Motor neuron (in vitro differentiated cells): ENCODE results near the gene USP30. TPM values are rescaled to one million over a fixed set of nuclear protein-coding genes. Genes with fewer than 3 reads are reported as not detected.

Experiments
- ATAC-seq, 8 experiments: fragments of 200-7000 bp; cut with Tn5 transposase; replicated peaks in 6 of 8; 2 replicates each; pipeline ENCODE4 v1.8.0; 2021; ENCODE audit warnings: mild to moderate bottlenecking in 8 of 8, moderate library complexity in 8 of 8
- H3K27ac ChIP-seq, 2 donors: fragments of 250-450 bp; sonication (Bioruptor Pico); 2 replicates each; pipeline ENCODE4 v1.9.0; 2021; ENCODE audit warnings: antibody characterized with exemption in 2 of 2, mild to moderate bottlenecking in 2 of 2, moderate library complexity in 1 of 2
- H3K4me1 ChIP-seq, 2 donors: fragments of 250-450 bp; sonication (Bioruptor Pico); replicated peaks in 1 of 2; 2 replicates each; pipeline ENCODE4 v1.6.1; 2021; ENCODE audit warnings: antibody characterized with exemption in 2 of 2, mild to moderate bottlenecking in 2 of 2, moderate library complexity in 1 of 2
- H3K4me3 ChIP-seq, 5 donors: fragments of 250-450 bp; sonication (Bioruptor Pico); 2 replicates each; pipeline ENCODE4 v1.9.0; 2021; ENCODE audit warnings: antibody characterized with exemption in 5 of 5, mild to moderate bottlenecking in 5 of 5, moderate library complexity in 4 of 5
- WGBS, 10 experiments: fragments of 450-650 bp; shearing (Covaris generic); methylation state at CpG; one replicate each; pipeline ENCODE4 v1.0.0; 2022; 5-methylcytosine and 5-hydroxymethylcytosine counted together
- in situ Hi-C, 9 experiments: fragments of 400-800 bp; cut with MboI; loops; one replicate each; pipeline ENCODE4 v1.15.0; 2021; ENCODE audit warnings: low sequenced_read_pairs in 9 of 9, low pct_unique_long_range_greater_than_20kb in 2 of 9; ENCODE audit not compliant: unreplicated experiment in 9 of 9
- total RNA-seq, 8 experiments: library from RNA; unstranded; fragments of 300-600 nt; gene quantifications; 2 replicates each; pipeline versions ENCODE4 v1.2.3 to v1.2.4, GENCODE V29; 2022

Gene USP30
- total RNA-seq, 8 experiments from 2014 or later, result 3.9 to 23.9 (median 13.9) TPM

- no peak overlapping the region for H3K27ac ChIP-seq
- in situ Hi-C loops, result no loop called here
- 88 to 100% (median 100%) methylated on average over 1 of the region's 1 CpG; no CpG with 5 or more reads in 5 of the 10 experiments for WGBS, 10 experiments
- no peak for ATAC-seq
- H3K4me3 ChIP-seq, result no peak overlapping the region
- H3K4me1 ChIP-seq, result peaks cover 5 to 9% of the 10 kb centered on the region in 2 donors
These were observed 5.0 kb downstream of the USP30 start for GRCh38 chr12:109057376-109057775.

- no peak for ATAC-seq
- H3K27ac ChIP-seq, result no peak overlapping the region
- no peak overlapping the region for H3K4me3 ChIP-seq
- in situ Hi-C loops, result no loop called here
- H3K4me1 ChIP-seq, result peaks cover under 1 to 4% of the 10 kb centered on the region in 2 donors
- WGBS, 10 experiments, result 71 to 100% (median 91%) methylated on average over 2 to 6 of the region's 6 CpGs
These were observed 6.4 kb downstream of the USP30 start for GRCh38 chr12:109058773-109059172.

GRCh38 chr12:109064143-109064542 is 11.8 kb downstream of the USP30 start:
- H3K4me3 ChIP-seq, result no peak overlapping the region
- H3K27ac ChIP-seq, result no peak overlapping the region
- in situ Hi-C loops, result no loop called here
- H3K4me1 ChIP-seq, result no peaks in the 10 kb centered on the region
- WGBS, 10 experiments, result 82 to 100% (median 89%) methylated on average over 1 to 2 of the region's 3 CpGs; no CpG with 5 or more reads in 4 of the 10 experiments
- ATAC-seq, result no peak

- ATAC-seq, result no peak
- H3K27ac ChIP-seq, result no peak overlapping the region
- WGBS, 10 experiments, result 43 to 100% (median 71%) methylated on average over 2 to 5 of the region's 5 CpGs
- H3K4me1 ChIP-seq, result no peaks in the 10 kb centered on the region
- in situ Hi-C loops, result no loop called here
- H3K4me3 ChIP-seq, result no peak overlapping the region
These were observed 12.9 kb downstream of the USP30 start for GRCh38 chr12:109065154-109065852.

GRCh38 chr12:109065853-109066193 is 13.4 kb downstream of the USP30 start:
- H3K4me1 ChIP-seq, result no peaks in the 10 kb centered on the region
- no peak overlapping the region for H3K4me3 ChIP-seq
- no peak for ATAC-seq
- WGBS, 10 experiments, result 0 to 100% (median 50%) methylated on average over 1 of the region's 1 CpG; no CpG with 5 or more reads in 6 of the 10 experiments
- no peak overlapping the region for H3K27ac ChIP-seq
- in situ Hi-C loops, result no loop called here

GRCh38 chr12:109069307-109070271 is 17.2 kb downstream of the USP30 start:
- WGBS, 10 experiments, result 20 to 89% (median 63%) methylated on average over 1 to 13 of the region's 17 CpGs
- peak in 2 of 8 experiments; percentile 65 to 75 for ATAC-seq
- Histone ChIP-seq H3K4me3 (no peak overlapping the region), H3K27ac (no peak overlapping the region), H3K4me1 (no peaks in the 10 kb centered on the region)
- in situ Hi-C loops, result no loop called here

- in situ Hi-C loops, result loop anchor here in 2 of 9 experiments (25.0 kb wide), 3 partner anchors 213 to 438 kb away; partner anchors contain the start of genes SELPLG (in 1 of the 2) and SSH1 (in 1 of the 2)
- Histone ChIP-seq H3K4me1 (no peaks in the 10 kb centered on the region), H3K4me3 (no peak overlapping the region), H3K27ac (no peak overlapping the region)
- no peak for ATAC-seq
These were observed 22.5 kb downstream of the USP30 start for GRCh38 chr12:109074866-109075265.

GRCh38 chr12:109082751-109083150 is 30.4 kb downstream of the USP30 start:
- no peak for ATAC-seq
- H3K27ac ChIP-seq, result no peak overlapping the region
- in situ Hi-C loops, result loop anchor here in 2 of 9 experiments (25.0 kb wide), 3 partner anchors 220 to 445 kb away; partner anchors contain the start of genes SELPLG (in 1 of the 2) and SSH1 (in 1 of the 2)
- 73 to 100% (median 92%) methylated on average over 1 to 6 of the region's 14 CpGs; no CpG with 5 or more reads in 5 of the 10 experiments for WGBS, 10 experiments
- no peak overlapping the region for H3K4me3 ChIP-seq
- H3K4me1 ChIP-seq, result no peaks in the 10 kb centered on the region

GRCh38 chr12:109084425-109084824 is 32.0 kb downstream of the USP30 start:
- in situ Hi-C loops, result loop anchor here in 2 of 9 experiments (25.0 kb wide), 3 partner anchors 222 to 447 kb away; partner anchors contain the start of genes SELPLG (in 1 of the 2) and SSH1 (in 1 of the 2)
- H3K4me3 ChIP-seq, result no peak overlapping the region
- ATAC-seq, result no peak
- WGBS, 10 experiments, result 67 to 100% (median 92%) methylated on average over 1 to 2 of the region's 2 CpGs; no CpG with 5 or more reads in 3 of the 10 experiments
- no peak overlapping the region for H3K27ac ChIP-seq
- no peaks in the 10 kb centered on the region for H3K4me1 ChIP-seq

GRCh38 chr12:109085590-109085989 is 33.2 kb downstream of the USP30 start:
- in situ Hi-C loops, result loop anchor here in 2 of 9 experiments (25.0 kb wide), 3 partner anchors 223 to 448 kb away; partner anchors contain the start of genes SELPLG (in 1 of the 2) and SSH1 (in 1 of the 2)
- 60 to 100% (median 93%) methylated on average over 1 to 6 of the region's 11 CpGs; no CpG with 5 or more reads in 3 of the 10 experiments for WGBS, 10 experiments

GRCh38 chr12:109087250-109087649 is 34.9 kb downstream of the USP30 start:
- peaks cover 10% of the 10 kb centered on the region in 2 donors for H3K4me1 ChIP-seq
- ATAC-seq, result no peak
- 60 to 100% (median 86%) methylated on average over 1 to 5 of the region's 5 CpGs; no CpG with 5 or more reads in 4 of the 10 experiments for WGBS, 10 experiments
- H3K4me3 ChIP-seq, result no peak overlapping the region
- in situ Hi-C loops, result loop anchor here in 2 of 9 experiments (25.0 kb wide), 3 partner anchors 225 to 450 kb away; partner anchors contain the start of genes SELPLG (in 1 of the 2) and SSH1 (in 1 of the 2)
- H3K27ac ChIP-seq, result no peak overlapping the region

More at GRCh38 chr12:109085590-109085989, 33.2 kb downstream of the USP30 start:
- no peak for ATAC-seq
- Histone ChIP-seq H3K4me1 (no peaks in the 10 kb centered on the region), H3K27ac (no peak overlapping the region), H3K4me3 (no peak overlapping the region)

GRCh38 chr12:109088818-109089217 is 36.4 kb downstream of the USP30 start:
- 37 to 100% (median 60%) methylated on average over 1 to 6 of the region's 6 CpGs; no CpG with 5 or more reads in 4 of the 10 experiments for whole genome bisulfite sequencing, 10 experiments
- ATAC-seq, result no peak
- Histone ChIP-seq H3K4me1 (peaks cover 15% of the 10 kb centered on the region in 2 donors), H3K27ac (no peak overlapping the region), H3K4me3 (no peak overlapping the region)
- in situ Hi-C loops, result loop anchor here in 2 of 9 experiments (25.0 kb wide), 3 partner anchors 227 to 452 kb away; partner anchors contain the start of genes SELPLG (in 1 of the 2) and SSH1 (in 1 of the 2)
